OCI-M2 (cell line): ENCODE data around the gene LPAR3.

Experiments used
- DNase-seq: peaks from one replicate; lab custom pipeline; 2025; ENCODE audit not compliant: unreplicated experiment; lab: John Stamatoyannopoulos, UW

The LPAR3 gene

DNA sequence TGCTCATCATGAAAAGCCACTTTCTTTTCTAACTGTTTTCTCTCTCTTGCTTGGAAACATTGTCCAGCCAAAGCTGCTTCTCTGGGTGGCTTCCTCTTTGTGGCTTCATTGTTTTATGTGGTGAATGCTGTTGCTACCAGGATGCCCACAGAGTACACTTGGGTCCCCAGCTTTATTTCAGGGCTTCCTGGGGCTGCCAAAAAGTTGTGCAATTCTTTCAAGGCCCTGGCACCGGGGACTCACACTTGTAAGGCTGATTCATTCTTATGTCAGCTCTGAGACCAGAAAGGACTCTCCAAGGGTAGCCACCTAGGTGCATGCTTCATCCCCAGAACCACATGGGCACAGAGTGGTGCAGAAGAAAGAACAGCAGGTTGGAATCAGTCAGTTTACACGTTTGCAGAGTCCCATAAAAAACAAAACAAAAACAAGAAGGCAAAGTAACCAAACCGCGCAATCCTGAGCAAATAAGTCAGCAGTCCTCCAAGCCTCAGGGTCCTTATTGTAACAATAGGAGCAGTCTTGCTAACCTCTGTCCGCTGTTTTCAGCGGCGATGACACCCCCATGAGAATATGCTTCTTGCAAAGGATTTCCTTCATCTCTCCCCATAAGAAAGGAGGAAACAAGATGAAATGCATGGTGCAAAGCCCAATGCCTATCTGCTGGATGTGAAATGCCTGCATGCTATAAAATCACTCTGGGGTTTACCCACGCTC lies 112.8 kb downstream of the LPAR3 start:
- no peak for DNase-seq

DNA sequence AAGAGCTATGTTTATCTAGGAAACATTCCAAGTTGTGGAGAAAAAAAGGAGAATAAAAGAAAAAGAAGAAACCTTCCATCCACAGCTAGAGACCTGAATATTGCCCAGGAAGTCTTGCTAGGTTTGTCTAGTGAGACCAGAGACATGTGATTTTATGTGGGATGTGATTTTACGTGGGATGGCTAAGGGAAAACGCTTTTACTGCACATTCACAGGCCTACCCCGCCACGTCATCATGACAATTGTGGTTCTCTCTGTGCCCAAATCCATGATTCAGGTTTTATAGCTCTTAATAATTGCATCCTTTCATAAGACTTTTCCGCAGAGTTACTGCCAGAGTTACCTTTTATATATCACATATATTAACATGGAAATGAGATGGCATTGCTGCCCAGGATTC lies 116.4 kb downstream of the LPAR3 start:
- no peak for DNase-seq

DNA sequence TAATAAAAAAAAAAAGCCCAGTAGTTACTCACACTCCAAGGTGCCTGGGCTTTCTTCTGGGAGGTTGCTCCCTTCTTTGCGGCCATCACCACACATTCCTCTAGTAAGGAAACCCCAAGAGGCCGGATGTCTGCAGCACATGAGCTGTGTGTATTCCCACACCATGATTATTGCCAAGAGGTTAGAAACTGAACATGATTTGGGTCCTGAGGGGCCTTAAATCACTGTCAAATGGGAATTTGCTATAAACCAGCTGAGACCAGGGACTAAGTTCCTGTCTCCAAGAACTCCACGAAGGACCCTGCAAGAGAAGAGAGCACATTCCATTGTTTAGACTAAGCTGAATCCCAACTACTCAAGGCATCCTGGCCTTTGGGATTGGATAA lies 117.5 kb downstream of the LPAR3 start:
- no peak for DNase-seq

DNA sequence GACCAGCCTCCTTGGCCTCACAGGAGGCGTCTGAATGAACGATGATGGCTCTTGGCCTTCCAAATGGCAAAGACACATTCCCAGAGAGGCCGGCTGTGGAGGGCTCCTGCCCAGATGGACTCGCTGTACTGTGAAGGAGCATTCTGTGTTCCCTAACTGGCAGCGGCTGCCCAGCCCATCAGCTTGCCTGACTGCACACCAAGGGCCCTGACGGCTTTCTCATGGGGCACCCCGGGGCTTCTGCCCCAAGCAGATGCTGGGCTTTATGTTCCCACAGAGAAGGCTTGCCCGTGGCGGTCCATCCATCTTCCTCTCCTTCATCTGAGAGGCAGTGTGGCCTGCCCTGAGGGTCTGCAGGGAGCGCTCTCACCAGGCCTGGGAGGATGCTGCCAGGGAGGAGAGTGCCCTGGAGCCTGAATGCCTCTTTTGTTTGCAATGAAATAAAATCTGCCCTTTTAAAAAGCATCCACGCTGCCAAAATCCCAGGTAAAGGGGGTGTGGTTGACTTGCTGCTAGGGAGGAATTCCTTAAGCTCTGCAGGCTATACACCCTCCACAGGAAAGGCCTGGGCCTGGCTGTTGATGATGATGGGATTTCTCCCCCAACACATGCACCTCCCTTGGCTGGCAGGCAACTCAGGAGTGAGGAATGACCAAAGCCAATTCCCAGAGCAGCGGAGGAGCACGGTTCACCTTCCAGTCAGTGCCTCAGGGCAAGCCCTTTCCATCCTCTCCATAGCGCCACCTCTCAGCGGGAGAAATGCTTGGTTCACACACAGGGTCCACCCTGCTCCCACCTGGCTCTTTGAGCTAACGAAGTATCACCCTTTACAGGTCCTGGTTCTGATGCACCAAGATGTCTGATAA lies 118.1 kb downstream of the LPAR3 start:
- no peak for DNase-seq

DNA sequence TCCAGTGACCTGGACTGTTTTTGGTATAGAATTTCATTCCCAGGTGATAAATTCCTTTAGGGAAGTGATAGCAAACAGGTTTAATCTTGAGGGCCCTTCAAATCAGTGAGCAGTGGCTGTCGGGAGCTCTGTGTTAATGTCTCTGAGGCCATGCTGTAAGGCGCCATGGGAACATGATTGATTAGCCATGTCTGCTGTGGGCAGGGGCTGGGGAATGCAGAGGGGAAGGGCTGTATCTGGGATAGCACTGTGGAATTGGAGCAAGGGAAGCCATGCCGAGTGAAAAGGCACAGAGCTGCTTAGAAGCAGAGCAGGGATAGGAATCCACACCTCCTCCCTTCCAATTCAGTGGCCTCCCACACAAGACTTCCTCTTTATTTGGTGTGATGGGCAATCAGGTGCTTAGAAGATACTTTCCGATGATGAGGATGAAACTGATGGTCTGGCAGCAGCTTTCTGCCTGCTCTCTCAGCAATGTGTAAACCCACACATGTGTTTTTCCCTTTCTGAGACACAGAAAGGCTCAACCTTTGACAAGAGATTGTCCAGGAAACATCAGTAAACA lies 119.0 kb downstream of the LPAR3 start:
- no peak for DNase-seq

DNA sequence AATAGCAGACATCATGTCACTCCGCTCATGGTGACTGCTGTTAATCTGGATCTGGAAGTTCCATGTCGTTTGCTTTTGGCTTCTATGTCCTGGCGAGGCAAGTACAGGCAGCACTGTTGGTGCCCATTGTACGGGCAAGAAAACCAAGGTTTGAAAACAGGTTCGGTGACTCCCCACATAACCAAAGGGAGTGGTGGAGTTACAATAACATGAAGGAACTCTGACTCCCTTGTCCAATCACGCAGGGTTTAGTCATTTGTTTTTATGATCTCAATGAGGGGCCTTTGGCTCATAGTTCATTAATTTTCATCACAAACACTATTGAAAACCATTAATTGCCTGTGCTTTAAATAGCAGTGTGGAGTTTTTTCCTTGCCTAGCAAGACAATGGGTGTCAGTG lies 119.8 kb downstream of the LPAR3 start:
- DNase-seq = no peak

DNA sequence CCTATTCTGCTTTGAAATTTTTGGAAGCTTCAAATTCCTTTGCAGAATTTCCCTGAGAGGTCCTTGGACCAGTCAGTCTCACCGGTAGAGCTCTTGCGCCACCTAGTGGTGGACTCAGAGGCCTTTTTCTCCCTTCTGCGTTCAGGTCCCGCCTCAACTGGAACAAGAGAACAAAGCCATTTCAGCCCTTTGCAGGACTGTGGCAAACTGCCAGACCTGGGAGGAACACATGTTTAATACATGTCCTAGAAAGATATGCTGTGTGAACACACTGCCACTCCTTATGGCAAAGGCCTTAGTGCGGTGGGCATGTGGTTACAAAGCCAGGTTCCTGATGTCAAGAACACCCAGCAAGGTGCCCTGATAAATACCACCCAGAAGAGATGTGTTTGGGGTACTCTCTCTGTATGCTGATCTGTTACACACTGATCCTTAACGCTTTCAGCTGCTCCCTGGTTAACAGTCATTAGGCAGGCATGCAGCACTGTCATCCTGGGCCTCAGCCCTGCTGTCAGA lies 120.5 kb downstream of the LPAR3 start:
- DNase-seq = peak; percentile 1

DNA sequence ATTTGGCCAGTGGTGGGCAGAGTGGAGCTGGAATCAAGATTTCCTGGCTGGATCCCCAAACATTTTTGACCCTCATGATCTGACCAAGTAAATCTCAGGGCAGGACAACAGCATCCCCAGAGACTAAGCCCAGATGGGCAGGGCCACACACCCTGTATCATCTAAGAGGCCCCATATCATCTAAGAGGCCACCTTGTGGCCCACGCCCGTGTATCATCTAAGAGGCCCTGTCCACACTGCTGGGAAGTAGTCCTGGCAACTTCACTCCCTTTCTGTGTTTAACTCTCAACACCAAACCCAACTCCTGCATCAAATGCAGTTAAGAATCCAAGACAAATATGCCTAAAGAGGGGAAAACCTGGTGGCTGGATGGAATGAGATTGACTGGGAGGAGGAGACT lies 121.1 kb downstream of the LPAR3 start:
- no peak for DNase-seq

DNA sequence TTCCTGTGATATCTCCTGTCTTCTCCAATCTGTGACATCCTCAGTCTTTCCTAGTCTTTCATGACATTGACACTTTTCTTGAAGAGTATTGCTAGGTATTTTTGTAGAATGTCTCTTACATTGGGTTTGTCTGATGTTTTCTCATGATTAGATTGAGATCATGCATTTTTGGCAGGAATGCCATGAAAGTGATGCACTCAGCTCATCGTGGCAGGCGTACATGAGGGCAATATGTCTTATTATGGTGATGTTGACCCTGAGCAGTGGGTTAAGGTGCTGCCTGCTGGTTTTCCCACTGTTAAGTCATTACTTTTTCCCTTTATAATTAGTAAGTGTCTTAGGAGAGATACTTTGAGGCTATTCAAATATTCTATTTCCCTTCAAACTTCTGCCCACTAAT lies 122.5 kb downstream of the LPAR3 start:
- DNase-seq = no peak

DNA sequence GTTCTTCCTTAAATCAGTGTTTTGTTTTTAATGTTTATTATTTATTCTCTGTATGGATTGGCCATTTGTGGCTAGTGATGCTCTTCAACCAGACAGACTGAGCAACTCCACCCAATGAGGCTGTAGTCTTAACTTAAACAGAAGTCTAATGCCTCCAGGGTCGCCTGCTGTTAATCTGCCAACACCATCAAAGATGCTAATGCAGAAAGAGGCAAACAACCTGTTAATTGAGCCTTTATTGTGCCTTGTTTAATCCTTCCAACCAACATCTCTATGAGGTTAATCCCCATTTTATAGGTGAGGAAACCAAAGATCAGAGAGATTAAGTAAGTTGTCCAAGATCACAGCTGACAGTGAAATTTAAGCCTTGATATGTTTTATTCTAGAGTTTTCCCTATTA lies 123.4 kb downstream of the LPAR3 start:
- DNase-seq = no peak

DNA sequence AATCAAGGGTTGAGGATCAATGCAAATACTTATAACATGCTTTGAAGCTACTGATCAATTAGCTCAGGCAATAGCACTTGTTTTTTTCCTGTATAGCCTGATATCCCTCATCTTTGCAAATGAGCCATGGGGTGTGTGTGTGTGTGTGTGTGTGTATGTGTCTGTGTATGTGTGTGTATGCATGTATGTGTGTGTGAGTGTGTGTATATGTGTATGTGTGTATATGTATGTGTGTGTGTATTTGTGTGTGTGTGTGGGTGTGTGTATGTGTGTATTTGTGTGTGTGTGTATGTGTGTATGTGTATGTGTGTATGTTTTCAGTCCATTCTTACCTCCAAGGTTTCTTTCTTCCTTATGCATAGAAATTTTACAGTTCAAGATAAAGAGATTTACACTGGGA lies 124.4 kb downstream of the LPAR3 start:
- no peak for DNase-seq

DNA sequence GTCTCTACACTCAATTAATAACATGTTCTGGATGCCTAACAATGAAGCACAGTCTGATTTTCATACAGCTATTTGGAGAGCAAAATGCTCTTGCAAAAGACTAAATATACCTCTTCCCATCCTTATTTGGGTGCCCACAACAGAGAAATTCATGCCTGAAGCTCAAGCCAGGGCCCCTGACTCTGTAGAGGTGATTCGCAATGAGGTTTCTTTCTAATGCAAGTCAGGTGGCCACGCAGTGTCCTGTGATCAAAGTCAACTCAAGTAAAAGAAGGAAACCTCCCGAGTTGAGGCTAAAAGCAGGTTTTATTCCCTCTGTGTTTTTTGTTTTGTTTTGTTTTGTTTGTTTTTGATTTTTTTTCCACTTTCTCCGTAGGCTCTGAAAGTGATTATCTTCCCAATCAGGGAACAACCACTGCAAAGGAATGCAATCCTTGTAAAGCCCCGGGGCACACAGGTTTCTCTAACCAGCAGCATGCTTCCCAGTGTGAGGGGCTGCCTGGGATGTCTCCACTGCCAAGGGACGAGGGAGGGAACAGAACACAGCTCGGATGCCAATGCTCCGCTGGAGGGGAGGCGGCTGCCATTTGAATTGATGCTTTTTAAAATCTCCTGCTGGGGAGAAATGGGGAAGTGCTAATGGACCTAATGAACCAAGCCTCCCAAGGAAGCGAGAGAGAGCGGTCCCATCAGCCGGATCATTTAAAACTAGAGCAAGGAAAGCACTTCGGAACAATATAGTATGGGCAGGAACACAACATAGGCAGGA lies 128.9 kb downstream of the LPAR3 start:
- no peak for DNase-seq

DNA sequence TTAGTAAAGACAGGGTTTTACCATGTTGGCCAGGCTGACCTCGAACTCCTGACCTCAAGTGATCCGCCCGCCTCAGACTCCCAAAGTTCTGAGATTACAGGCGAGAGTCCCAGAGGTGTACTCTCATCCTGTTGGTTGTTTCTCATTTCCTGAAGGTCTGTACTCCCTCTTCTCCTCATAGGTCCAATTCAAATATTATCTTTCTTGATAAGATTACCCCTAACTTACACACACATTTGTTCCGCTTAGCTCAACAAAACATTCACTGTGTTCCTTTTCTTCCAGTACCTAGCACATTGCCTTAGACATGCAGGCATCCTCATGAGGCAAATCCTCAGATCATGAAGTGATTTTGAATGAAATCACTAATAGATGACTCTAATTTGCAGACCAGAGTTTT lies 130.3 kb downstream of the LPAR3 start:
- no peak for DNase-seq
